Testis (tissue), 2 donors: Measurements from ENCODE around the gene CADPS.

ENCODE experiments used
- POLR2A ChIP-seq: fragments of 450-650 bp; IDR thresholded peaks from one replicate; pipeline ENCODE4 v1.6.1; 2017; ENCODE audit warnings: antibody characterized with exemption, mild to moderate bottlenecking, moderate library complexity
- TF ChIP-seq, protein P1 (sequence below), 3 experiments: fragments of 450-650 bp in 2 of 3; fragments of 200-600 bp in 1 of 3; sonication (generic) in 1 of 3; IDR thresholded peaks; one replicate each; pipeline ENCODE4 v1.5.1; 2016 to 2019; ENCODE audit warnings: antibody characterized with exemption in 3 of 3, mild to moderate bottlenecking in 2 of 3, moderate library complexity in 1 of 3

DNA sequence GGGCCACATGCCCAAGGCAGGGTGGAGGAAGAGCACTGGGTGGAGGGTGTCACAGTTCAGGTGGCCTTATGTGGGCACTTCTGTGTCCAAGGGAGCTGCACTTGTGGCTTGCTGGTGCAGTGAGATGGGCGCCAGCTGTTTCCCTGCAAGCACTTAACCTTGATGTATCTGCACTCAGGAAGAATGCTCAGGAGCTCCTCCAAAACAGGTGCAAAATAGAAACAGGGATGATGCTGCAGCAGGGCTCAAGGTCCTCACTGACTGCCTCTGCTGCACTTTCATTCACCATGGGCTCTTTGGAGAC lies 151.3 kb downstream of the CADPS start:
- TF ChIP-seq, protein P1, sequence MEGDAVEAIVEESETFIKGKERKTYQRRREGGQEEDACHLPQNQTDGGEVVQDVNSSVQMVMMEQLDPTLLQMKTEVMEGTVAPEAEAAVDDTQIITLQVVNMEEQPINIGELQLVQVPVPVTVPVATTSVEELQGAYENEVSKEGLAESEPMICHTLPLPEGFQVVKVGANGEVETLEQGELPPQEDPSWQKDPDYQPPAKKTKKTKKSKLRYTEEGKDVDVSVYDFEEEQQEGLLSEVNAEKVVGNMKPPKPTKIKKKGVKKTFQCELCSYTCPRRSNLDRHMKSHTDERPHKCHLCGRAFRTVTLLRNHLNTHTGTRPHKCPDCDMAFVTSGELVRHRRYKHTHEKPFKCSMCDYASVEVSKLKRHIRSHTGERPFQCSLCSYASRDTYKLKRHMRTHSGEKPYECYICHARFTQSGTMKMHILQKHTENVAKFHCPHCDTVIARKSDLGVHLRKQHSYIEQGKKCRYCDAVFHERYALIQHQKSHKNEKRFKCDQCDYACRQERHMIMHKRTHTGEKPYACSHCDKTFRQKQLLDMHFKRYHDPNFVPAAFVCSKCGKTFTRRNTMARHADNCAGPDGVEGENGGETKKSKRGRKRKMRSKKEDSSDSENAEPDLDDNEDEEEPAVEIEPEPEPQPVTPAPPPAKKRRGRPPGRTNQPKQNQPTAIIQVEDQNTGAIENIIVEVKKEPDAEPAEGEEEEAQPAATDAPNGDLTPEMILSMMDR (IDR thresholded peaks at IDR 0.05): no peak
- no peak for TF ChIP-seq POLR2A
